ENCODE results near the gene GFAP. TPM values are rescaled to one million over a fixed set of nuclear protein-coding genes. Genes with fewer than 3 reads are reported as not detected.
A peak's percentile ranks its signal among the peaks of the same experiment; 100 is the strongest.

Gene GFAP
- total RNA-seq, 1 donor from 2014 or later = not detected

DNA sequence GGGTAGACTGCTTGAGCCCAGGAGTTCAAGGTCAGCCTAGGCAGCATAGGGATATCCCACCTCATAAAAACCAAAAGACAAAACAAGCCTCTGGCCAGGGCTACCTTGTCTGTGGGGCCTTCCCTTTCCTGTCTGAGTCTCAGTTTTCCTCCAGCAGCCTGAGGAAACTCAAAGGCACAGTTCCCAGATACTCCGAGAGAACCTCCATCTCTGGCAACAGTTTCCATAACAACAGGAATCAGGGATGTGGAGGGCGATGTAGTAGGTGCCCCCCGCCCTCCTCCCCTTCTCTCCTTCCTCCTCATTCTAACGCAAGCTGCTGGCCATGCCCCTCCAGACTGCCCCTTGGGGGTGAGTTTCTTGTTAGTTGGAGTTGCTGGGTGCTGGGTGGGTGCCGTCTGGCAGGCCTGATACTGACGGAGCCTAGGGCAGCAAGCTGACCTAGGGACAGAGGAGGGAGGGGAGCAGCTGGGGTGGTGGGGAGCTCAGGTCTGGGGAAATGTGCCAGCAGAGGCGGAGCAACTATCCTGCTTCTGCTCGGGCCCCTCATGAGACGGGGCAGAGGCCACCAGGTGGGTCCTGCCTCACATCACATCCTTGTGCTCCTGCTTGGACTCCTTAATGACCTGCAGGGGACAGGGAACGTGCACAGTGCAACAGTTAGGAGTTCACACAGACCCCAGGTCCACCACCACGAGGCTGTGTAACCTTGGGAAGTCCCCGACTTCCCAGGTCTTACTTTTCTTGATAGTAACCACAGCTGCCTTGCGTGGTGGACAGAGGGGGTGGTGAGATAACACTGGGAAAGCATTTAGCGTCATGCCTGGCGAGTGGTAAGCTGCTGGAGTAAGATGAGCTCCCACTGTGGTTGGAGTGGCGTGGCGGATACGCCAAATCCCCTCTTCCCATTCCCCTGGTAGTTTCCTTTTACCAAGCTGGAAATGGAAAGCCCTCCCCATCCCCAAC, 8.3 kb downstream of the GFAP start:
- DNase-seq (ENCODE audit: low read depth) = no peak
- Histone ChIP-seq H3K27me3 (ENCODE audit: control insufficient read depth, insufficient read depth, low read length) (peaks cover 2% of the 10 kb centered on the region), H3K36me3 (ENCODE audit: control insufficient read depth, insufficient read depth, low read length) (no peaks in the 10 kb centered on the region), H3K4me3 (ENCODE audit: low read depth, low read length) (no peak overlapping the region)
- TF ChIP-seq CTCF (IDR thresholded peaks at IDR 0.05; ENCODE audit: insufficient read depth, low read length, poor library complexity, severe bottlenecking) = no peak

DNA sequence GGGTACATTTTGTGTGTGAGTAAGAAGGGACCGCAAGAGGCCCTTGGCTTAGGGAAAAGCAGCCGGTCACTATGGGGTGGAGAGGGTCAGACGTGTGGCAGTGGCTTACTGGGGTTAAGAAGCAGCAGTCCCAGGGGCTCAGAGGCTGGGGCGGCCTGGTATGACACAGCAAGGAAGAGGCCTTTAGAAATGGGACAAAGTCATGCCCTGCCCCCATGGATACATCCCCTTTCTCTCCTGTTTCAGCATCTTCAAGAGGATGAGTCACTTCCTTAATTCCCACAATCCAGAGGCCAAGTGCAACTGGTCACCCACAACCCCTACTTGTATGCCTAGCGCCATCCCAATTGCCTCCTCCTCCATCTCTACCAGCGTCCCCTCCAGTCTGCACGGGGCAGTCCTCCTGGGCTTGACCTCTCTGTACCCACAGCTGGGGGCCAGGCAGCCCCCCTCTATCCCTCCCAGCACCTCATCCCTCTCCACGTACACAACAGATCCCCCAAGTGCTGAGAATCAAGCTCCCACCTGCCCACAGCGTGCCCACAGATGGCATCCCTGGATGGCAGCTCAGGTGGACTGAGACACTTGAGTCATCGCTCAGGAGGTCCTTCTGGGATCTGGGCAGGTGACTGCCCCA, 9.2 kb downstream of the GFAP start:
- DNase-seq (ENCODE audit: low read depth) = peak; percentile 78
- no peak for TF ChIP-seq CTCF (IDR thresholded peaks at IDR 0.05; ENCODE audit: insufficient read depth, low read length, poor library complexity, severe bottlenecking)
- Histone ChIP-seq H3K4me3 (ENCODE audit: low read depth, low read length) (no peak overlapping the region), H3K36me3 (ENCODE audit: control insufficient read depth, insufficient read depth, low read length) (no peaks in the 10 kb centered on the region), H3K27me3 (ENCODE audit: control insufficient read depth, insufficient read depth, low read length) (no peaks in the 10 kb centered on the region)

- Histone ChIP-seq H3K4me3 (ENCODE audit: low read depth, low read length) (no peak overlapping the region), H3K36me3 (ENCODE audit: control insufficient read depth, insufficient read depth, low read length) (no peaks in the 10 kb centered on the region), H3K27me3 (ENCODE audit: control insufficient read depth, insufficient read depth, low read length) (no peaks in the 10 kb centered on the region)
- DNase-seq (ENCODE audit: low read depth) = no peak
- no peak for TF ChIP-seq CTCF (IDR thresholded peaks at IDR 0.05; ENCODE audit: insufficient read depth, low read length, poor library complexity, severe bottlenecking)
These were observed 10.0 kb downstream of the GFAP start for GRCh38 chr17:44905006-44906000.

- DNase-seq (ENCODE audit: low read depth) = no peak
- Histone ChIP-seq H3K36me3 (ENCODE audit: control insufficient read depth, insufficient read depth, low read length) (no peaks in the 10 kb centered on the region), H3K4me3 (ENCODE audit: low read depth, low read length) (no peak overlapping the region), H3K27me3 (ENCODE audit: control insufficient read depth, insufficient read depth, low read length) (no peaks in the 10 kb centered on the region)
- TF ChIP-seq CTCF (IDR thresholded peaks at IDR 0.05; ENCODE audit: insufficient read depth, low read length, poor library complexity, severe bottlenecking) = no peak
These were observed 11.0 kb downstream of the GFAP start for GRCh38 chr17:44904001-44904984.
